ENCODE results near the gene NRF1. TPM values are rescaled to one million over a fixed set of nuclear protein-coding genes. Genes with fewer than 3 reads are reported as not detected.

The NRF1 gene
- total and polyA plus RNA-seq, 2 of the 8 experiments (the other 6 are each of a cell fraction or from before 2014, with no cell fraction given), result 18.2 to 21.4 TPM

- TF ChIP-seq TAF7 (optimal IDR thresholded peaks at IDR 0.05; ENCODE audit: borderline replicate concordance, low read depth, low read length) (no peak), BCL11A (IDR thresholded peaks at IDR 0.05; ENCODE audit: low read depth in 2 of 2, low read length in 2 of 2) (no peak), TBP (IDR thresholded peaks at IDR 0.05; ENCODE audit: low read depth, low read length) (no peak), ATF3 (IDR thresholded peaks at IDR 0.05; ENCODE audit: insufficient read depth, low read depth, low read length) (no peak)
These were observed 159.8 kb downstream of the NRF1 start (continued) for GRCh38 chr7:129771201-129771927.
